GM12873 (cell line): Measurements from ENCODE around the gene SIK3.

Experiments
- CTCF ChIP-seq: IDR thresholded peaks from 2 replicates; pipeline ENCODE4 v1.5.1; 2012; ENCODE audit warnings: low read depth, mild to moderate bottlenecking, moderate library complexity, low read length, control low read depth; ENCODE audit not compliant: insufficient read depth; ENCODE audit errors: missing control alignments

Gene SIK3

GRCh38 chr11:116813781-116814471 lies 284.3 kb downstream of the SIK3 start:
- TF ChIP-seq CTCF, result no peak

- TF ChIP-seq CTCF, result no peak
Measured at GRCh38 chr11:116813170-116813569, 285.1 kb downstream of the SIK3 start.

- TF ChIP-seq CTCF, result no peak
Measured at GRCh38 chr11:116812109-116812508, 286.1 kb downstream of the SIK3 start.

GRCh38 chr11:116811194-116811593 lies 287.0 kb downstream of the SIK3 start:
- no peak for TF ChIP-seq CTCF

GRCh38 chr11:116808262-116809175 lies 289.7 kb downstream of the SIK3 start:
- TF ChIP-seq CTCF, result no peak

- no peak for TF ChIP-seq CTCF
Measured at GRCh38 chr11:116807601-116808261, 290.5 kb downstream of the SIK3 start.

GRCh38 chr11:116804001-116804400 lies 294.2 kb downstream of the SIK3 start:
- TF ChIP-seq CTCF, result no peak
